ENCODE data around the gene PACS2.
A peak's percentile ranks its signal among the peaks of the same experiment; 100 is the strongest.
"Not testable (repeated sequence)": the region's sequence is repeated elsewhere in the genome, so short reads cannot be mapped to it uniquely, and the experiment has no call there.

Gene PACS2

DNA sequence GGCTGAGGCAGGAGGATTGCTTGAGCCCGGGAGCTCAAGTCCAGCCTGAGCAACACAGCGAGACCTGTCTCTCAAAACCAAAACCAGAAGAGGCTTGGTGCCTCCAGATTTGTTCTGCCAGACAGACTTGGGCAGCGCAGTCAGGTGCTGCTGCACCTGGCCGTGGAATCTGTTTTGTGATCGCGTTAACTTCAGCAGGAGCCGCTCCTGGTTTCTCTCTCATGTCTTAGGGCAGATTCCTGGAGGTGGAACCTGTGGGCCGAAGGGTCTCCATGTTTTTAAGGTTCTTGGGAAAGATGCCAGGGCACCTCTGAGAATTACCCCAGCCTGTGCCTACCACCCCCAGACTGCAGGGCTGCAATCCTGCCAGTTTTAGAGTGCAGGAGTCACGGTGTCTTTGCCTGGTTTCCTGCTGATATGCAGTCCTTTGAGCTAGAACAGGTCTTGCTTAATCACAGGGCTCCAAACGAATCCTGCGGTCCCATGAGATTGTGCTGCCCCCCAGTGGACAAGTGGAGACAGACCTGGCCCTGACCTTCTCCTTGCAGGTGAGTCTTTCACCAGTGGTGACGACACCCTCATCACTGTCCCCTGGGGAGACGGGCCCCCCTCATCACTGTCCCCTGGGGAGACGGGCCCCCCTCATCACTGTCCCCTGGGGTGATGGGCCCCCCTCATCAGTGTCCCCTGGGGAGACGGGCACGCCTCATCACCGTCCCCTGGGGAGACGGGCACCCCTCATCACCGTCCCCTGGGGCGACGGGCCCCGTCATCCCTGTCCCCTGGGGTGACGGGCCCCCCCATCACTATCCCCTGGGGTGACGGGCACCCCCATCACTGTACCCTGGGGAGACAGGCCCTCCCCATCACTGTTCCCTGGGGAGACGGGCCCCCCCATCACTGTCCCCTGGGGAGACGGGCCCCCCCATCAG, 37.6 kb downstream of the PACS2 start:
- DNase-seq = peak; percentile 86

- no peak for DNase-seq
Observed at GRCh38 chr14:105353136-105353535, 38.6 kb downstream of the PACS2 start.

DNA sequence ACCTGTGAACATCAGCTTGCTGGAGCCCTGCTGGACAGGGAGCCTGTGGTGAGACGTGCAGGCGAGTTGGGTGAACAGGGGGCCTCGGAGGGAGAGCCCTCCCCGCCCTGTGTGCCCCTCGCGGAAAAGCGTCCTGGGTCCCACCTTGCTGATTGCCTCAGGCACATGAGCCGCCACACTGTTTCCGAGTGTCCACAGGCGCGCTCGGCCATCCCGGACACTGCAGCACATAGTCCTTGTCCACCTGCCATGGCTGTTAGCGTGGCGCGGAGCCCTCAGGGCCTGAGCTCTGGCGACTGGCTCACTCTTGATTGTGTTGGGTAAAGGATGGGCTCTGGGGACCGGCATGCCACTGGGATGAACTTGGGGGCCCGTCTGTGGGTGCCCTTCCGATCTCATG, 40.0 kb downstream of the PACS2 start:
- no peak for DNase-seq

GRCh38 chr14:105355049-105355575, 40.6 kb downstream of the PACS2 start:
- no peak for DNase-seq

DNA sequence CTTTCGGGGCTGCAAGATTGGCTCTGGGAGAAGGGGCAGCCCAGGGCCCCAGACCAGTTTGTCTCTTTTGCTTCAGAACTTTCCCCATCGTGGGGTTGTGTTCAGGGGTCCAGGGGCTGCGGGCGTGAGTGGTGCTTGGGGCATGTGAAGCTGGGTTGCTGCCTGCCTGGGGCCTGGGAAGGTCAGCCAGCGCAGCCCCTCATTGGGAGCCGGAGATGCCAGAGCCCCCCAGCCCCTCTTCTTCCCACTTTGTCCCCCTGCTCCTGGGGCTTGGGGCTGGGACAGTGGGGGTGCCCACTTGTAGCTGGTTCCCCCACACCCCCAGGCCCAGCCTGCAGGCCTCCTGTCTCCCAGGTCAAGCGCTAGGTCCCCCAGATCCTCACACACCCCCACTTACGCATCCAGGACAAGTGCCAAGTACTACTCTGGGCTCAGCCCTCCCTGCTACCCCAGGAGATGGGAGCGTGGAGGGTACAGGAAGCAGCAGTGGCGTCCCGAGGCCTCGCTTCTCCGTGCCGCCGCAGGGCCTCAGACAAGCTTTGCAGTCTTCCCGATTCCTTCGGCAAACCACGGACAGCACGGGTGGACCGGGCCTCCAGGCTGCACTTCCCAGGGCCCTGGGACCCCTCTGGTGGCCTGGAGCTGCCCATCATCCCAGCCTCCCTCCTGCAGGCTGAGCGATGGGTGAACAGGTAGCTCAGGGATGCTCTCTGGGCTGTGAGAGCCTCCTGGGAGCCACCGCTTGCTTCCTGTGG, 41.5 kb downstream of the PACS2 start:
- no peak for DNase-seq

DNA sequence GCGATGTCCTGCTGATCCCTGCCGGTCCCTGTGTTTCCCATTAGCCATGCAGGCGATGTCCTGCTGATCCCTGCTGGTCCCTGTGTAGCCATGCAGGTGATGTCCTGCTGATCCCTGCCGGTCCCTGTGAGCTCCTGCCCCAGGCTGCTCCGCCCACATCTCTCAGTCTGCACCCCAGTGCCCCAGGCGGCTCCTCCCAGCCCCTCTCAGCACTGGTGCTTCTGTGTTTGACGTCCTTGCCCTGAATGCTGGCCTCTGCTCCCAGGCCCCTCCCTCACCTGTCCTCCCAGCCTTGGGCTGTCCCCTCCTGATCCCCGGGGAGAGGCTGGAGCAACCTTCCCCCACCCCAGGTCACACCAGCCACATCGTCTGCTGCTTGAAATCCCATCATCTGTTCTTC, 42.4 kb downstream of the PACS2 start:
- no peak for DNase-seq

GRCh38 chr14:105357626-105358025, 43.1 kb downstream of the PACS2 start:
- no peak for DNase-seq

DNA sequence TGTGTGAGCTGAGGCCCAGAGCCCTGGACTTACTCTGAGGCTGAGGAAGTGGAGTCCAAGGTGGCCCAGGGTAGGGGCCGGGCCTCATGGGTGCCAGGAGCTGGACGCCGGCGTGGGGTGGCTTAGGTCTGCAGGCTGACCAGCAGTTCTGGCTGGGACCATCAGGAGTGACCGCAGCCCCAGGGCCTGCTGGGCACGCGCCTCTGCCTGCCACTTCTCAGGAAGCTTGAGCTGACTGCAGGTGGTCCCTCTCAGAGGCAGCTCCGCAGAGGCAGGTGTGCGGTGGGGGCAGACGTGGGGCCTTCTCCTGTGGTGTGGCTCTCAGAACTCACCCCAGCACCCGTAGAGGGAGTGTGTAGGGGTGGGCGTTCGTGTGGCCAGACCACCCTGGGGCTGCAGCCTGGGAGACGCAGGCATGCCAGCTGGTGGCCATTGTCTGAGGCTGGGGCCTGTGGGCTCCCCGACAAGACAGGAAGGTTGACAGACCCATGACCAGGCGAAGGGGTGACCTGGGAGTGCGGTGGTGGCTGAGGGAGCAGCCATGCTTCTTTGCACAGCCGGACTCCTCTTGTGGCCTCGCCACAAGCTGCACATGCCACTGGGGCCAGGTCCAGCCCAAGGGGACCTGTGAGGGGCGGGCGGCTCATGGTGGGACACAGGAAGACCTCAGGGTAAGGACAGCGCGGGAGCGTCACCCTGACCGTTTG, 43.7 kb downstream of the PACS2 start:
- no peak for DNase-seq

- DNase-seq = no peak
Observed at GRCh38 chr14:105358943-105359342, 44.4 kb downstream of the PACS2 start.

DNA sequence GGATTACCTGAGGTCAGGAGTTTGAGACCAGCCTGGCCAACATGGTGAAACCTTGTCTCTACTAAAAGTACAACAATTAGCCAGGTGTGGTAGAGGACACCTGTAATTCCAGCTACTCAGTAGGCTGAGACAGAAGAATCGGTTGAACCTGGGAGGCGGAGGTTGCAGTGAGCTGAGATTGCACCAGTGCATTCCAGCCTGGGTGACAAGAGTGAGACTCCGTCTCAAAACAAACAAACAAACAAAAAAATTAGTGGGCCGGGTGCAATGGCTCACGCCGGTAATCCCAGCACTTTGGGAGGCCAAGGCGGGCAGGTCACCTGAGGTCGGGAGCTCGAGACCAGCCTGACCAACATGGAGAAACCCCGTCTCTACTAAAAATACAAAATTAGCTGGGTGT, 46.9 kb downstream of the PACS2 start:
- not testable (repeated sequence) for DNase-seq

GRCh38 chr14:105363847-105364708, 49.5 kb downstream of the PACS2 start:
- DNase-seq = peak; percentile 37

DNA sequence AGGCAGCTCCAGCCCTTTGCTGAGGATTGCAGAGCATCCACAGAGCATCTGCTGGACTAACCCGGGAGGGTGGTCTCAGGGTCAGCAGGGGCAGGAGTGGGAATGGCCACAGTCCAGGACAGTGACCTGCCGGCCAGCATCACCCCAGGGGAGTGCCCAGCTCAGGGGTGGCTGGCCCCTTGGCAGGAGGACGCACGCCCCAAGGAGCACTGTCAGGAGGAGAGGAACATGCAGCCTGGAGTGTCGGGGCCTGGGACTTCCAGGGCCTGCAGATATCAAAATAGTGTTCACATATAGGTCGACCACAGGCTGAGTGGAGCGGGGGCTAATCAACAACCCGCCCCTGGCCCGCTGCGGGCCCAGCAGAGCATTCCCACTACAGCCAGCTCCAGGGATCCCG, 50.6 kb downstream of the PACS2 start:
- DNase-seq = no peak

GRCh38 chr14:105365681-105366080, 51.1 kb downstream of the PACS2 start:
- no peak for DNase-seq

GRCh38 chr14:105366386-105367074, 52.0 kb downstream of the PACS2 start:
- DNase-seq = no peak

DNA sequence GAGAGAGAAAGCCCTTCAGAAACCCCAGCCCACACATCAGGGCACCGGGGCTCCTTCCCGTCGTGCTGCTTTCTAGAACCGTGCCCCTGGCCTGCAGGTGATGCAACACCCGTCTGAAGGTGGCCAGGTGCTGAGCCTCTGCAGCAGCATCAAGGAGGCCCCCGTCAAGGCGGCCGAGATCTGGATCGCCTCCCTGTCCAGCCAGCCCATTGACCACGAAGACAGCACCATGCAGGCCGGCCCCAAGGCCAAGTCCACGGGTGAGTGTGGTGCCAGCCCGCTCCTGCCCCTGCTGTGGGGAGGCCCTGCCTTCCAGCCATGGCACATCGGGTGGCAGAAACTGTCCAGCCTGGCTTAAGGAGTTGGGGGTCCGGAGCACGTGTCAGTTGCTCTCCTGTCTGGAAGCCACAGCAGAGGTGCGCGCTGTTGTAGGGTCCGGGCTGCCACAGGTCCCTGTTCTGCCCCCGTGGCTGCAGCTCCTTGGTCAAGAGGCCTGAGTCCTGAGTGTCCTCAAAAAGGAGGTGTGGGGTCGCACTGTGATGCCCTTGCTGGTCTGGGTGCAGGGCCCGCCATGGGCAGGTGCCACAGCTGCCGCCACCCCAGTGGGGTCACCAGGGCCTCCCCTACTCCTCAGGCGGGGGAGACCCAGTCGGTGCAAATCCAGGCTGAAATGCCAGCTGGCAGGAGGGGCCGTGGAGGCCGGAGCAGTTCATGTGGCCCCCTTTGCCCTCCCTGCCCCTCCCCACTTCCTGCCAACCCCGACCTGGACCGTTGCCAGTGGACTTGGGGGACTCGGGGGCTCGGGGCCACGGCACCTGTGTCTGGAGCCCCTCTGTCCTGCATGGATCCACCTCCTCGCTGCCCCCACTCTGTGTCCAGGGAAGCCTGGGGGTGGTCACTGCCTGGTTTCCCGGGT, 52.8 kb downstream of the PACS2 start:
- DNase-seq = no peak

DNA sequence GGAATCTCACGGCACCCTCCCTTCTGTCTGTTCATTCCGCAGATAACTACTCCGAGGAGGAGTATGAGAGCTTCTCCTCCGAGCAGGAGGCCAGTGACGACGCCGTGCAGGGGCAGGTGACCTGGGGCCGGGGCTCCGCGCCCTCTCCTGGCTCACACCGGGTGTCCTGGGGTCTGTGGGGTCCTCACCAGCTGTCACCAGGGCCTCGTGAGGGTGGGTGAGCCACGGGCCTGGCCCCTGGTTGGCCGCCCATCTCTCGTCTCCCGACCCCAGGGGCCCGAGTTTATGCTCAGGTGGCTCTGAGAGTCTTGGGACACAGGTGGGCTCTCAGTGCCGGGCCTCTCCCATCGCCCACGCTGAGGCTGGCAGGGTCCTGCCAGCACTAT, 53.5 kb downstream of the PACS2 start:
- no peak for DNase-seq

DNA sequence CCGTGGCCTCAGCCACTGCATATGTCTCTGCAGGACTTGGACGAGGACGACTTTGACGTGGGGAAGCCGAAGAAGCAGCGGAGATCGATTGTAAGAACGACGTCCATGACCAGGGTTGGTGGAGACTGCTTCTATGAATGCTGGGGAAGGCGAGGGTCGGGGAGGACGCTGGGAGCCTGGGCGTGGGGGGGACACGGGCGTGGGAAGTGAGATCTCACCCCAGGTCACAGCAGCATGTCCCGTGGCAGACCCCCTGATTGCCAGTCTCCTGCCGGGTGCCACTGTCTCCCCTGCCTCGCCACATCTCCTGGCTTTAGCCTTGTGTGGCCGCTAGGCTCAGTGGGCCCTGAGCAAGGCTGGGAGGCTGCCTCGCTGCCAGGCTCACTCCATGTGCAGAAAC, 53.9 kb downstream of the PACS2 start:
- no peak for DNase-seq

GRCh38 chr14:105368910-105369652, 54.5 kb downstream of the PACS2 start:
- no peak for DNase-seq

GRCh38 chr14:105369653-105370040, 55.1 kb downstream of the PACS2 start:
- DNase-seq = no peak

- DNase-seq = no peak
Observed at GRCh38 chr14:105374389-105374788, 59.8 kb downstream of the PACS2 start.
